CD4-positive, alpha-beta T cell treated with Interleukin-1 beta for 1 hour (primary cell): ENCODE data around the gene CDH4.

Experiments
- DNase-seq, 2 donors: peaks; one replicate each; pipeline ENCODE4 v3.0.0-alpha.2; 2020 to 2022

CDH4 gene

DNA sequence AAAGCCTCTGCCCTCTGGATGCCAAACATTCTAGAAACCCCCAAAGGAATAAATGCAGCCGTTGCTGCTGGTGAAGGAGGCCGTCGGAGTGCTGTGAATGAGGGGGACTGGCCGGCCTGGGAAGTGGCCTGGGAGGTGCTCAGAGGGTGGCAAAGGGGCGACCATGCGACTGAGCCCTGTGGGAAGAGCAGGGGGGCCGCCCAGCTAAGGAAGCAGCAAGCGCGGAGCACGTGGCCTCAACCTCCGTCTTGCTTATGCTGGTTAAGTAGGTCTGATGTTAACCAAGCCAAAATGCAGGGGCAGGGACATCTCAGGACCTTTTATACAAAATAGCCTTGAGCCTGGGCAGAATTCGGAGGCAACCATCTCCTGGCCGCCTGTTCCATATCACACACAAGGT, 432.1 kb downstream of the CDH4 start:
- DNase-seq = no peak

GRCh38 chr20:61684583-61685235, 432.6 kb downstream of the CDH4 start:
- DNase-seq = no peak

- DNase-seq = no peak
Observed at GRCh38 chr20:61685462-61685861, 433.4 kb downstream of the CDH4 start.

GRCh38 chr20:61686051-61686936, 434.2 kb downstream of the CDH4 start:
- no peak for DNase-seq

DNA sequence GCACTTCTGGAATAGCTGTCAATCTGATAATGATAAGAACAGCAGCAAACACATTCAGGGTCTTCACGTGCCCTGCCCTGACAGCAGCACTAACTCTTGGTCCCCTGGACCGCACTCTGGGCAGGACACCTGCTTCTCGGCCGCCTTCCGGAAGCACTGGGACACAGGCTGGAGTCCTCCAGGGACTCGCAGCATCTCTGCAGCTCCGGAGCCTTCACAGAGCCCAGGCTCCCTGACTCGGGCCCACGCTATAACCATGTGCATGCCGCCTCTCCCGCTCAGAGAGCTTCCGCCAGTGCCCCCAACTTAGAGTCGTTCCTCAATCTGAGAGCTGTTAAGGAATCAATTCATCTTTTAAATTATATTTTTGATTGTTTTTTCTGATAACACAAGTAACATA, 436.4 kb downstream of the CDH4 start:
- DNase-seq = no peak

DNA sequence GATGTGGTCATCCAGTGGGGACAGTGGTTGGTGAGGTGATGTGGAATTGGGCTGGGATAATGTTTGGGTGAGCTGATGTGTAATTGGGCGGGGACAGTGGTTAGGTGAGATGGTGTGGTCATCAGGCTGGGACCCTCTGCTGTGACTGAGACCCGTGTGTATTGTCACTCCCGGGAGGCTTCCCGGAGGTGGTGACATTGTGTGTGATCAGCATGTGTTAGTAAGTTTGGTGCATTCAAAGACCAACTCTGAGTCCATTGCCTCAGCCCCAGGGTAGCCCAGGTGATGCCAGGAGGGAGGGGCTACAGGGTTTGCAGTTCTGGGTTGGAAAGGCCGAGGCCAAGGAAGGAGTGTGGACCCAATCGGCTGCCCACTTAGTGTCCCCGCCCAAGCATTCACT, 438.1 kb downstream of the CDH4 start:
- no peak for DNase-seq

DNA sequence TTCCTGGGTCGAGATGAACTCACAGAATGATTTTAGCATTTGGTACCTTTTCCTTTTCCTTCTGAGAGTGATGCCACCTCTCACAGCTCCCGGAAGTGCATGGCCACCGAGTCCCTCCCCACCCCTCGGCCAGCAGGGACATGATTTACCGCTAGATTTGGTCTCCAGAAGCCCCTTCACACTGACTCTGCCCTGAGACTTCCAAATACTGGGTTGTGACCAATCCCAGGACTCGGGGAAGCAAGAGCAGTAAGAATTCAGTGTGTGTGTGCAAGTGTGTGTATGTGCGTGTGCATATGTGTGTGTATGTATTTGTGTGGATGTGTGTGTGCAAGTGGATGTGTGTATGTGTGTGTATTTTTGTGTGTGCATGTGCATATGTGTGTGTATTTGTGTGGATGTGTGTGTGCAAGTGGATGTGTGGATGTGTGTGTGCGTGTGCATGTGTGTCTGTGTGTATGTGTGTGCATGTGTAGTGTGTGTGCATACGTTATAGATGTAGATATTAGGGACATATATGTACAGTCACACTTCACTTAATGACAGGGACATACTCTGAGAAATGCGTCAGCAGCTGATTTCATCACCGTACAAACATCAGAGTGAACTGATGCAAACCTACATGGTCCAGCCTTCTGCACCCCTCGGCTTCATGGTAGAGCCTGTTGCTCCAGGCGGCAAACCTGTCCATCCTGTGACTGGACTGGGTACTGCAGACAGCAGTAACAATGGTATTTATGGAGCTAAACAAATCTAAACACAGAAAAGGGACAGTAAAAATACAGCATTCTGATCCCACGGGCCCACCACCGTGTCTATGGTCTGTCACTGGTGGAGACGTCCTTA, 439.2 kb downstream of the CDH4 start:
- no peak for DNase-seq

GRCh38 chr20:61691978-61692377, 439.9 kb downstream of the CDH4 start:
- no peak for DNase-seq

DNA sequence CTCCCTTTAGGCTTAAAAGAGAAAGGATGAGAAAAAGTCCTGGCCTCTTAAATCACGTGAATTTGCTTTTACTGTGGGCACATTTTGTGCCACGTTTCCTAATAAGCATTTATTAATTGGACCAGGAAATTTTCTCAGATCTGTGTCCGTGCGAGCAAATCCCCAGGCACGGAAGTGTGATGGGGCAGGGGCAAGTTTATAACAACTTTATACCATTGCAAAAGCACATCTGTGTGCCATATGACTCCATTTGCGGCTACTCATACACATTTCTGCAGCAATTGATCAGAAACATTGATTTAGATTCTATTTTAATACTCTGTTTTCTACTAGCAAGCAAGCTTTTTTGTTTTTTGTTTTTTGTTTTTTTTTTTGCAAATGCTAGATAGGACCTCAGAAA, 440.4 kb downstream of the CDH4 start:
- no peak for DNase-seq

GRCh38 chr20:61693055-61693600, 441.1 kb downstream of the CDH4 start:
- DNase-seq = no peak

DNA sequence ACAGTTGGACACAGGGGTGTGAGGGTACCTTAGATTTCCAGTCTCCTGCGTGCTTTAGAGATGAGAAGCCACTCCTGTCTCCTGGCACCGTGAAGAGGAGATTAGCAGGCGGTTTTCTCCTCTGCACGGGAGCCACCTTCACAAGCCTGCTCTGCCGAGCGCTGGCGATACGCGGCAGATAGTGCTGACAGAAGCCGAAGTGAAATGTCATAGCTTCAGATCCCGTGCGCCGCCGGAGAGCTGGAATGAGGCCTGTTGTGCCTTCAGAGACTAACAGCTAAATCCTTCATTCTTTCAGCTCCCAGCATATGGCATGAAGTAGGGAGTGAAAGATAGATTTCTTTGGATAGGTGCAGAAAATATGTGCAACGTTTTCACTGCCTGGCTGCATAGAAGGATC, 442.6 kb downstream of the CDH4 start:
- no peak for DNase-seq

- no peak for DNase-seq
Observed at GRCh38 chr20:61695741-61696140, 443.7 kb downstream of the CDH4 start.

DNA sequence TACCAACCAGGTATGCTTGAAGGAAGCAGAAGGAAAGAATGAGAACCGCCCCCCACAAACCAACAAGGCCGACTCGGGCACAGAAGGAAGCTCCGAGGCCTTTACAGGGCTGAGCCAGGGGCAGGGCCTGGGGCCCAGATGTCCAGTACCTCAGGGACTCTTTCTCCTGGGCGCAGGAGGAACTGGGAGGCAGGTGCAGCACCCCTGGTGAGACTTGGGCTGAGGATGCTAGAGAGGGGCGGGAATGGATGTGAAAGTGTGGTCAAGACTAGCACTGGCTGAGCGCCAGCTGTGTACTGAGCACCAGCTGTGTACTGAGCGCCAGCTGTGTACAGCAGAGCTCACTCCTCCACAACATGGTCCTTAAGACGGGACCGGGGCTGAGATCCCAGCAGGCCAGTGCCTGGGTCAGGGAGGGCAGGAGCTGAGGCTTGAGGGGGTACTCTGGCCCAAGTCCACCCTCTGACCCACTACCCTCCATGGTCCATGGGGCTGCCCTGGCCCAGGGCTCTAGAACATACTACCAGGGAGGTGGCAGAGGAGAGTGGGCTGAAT, 444.2 kb downstream of the CDH4 start:
- DNase-seq = no peak

DNA sequence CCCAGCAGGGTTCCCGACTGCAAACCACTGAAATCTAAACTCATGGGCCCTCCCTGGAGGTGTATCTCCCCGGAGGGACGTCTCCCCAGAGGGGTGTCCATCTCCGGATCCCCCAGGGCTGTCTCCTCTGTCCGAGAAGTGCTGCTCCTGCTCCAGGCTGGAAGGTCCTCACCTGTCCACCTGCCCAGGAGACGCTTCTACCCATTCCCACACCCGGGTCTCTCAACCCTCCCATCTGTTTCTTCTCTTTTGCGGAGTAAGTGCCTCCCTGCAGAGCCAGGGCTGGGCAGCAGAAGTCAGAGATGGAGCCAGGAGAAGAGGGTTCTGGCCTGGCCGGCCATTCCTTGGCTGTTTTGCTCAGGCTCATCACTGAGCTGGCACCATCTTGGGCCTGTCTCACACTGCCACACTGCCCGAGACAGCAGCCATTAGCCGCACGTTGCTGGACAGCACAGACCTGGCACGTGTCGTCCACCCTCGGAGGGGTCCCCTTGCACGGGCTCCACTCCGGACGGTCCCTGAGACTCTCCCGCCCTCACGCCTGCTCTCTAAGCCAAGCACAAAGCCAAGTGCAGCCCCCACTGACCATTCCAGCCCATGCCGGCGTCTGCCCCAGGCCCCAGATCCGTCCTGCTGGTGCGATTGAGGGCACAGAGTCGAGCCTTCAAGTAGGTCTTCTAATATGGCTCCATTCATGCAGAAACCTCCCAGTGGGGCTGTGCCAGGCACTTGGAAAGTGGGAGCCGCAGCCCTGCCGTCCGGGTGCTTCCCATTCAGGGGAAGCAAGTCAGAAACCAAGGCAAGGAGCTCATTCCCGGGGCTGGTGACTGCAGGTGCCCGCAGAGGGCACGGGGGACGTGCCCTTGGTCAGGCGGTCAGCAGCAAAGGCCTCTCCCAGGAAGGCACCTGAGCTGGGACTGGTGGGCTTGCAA, 445.9 kb downstream of the CDH4 start:
- no peak for DNase-seq

DNA sequence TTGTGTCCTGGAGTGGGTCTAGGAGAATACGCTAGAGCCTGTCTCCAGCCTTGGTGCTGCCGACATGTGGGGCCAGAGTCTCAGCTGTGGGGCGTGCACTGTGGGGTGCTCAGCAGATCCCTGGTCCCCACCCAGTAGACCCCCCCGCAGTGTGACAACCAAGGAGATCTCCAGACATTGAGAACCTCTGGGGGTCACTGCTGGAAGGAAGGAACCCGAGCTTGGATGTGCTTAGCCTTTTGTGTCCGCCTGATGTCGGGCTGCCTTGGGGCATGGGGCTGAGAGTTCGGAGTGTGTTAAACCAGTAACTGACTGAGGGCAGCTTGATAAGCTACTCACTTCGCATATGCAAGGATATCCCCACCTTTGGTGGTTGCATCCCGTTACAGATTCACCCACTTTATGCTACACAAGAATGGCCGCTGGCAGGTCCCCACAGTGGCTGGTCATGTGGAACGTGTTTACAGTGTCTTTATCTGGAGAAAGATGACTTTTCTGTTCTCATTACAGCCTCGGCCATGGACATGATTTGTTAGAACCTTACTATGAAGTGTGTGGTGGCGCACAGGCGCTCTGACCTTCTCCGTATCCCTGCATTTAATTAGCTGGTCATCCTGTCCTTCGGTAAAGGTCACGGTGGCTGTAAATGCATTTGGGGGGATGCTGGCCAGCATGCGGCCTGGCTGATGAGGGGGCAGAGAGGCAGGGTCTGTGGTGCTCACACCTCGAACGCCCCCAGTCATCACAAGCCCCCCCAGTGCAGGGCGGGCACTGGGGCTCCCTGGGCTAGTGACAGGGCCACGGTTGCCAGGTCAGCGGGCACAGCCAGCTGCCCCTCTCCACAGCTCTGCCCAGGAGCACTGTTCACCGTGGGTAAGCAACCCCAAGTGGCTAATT, 446.8 kb downstream of the CDH4 start:
- DNase-seq = no peak

- no peak for DNase-seq
Observed at GRCh38 chr20:61699495-61700374, 447.7 kb downstream of the CDH4 start.

- DNase-seq = no peak
Observed at GRCh38 chr20:61700595-61701140, 448.6 kb downstream of the CDH4 start.

- DNase-seq = no peak
Observed at GRCh38 chr20:61701401-61701800, 449.3 kb downstream of the CDH4 start.

- no peak for DNase-seq
Observed at GRCh38 chr20:61701802-61702201, 449.7 kb downstream of the CDH4 start.
